ENCODE data around the gene GNPNAT1. TPM values are rescaled to one million over a fixed set of nuclear protein-coding genes. Genes with fewer than 3 reads are reported as not detected.

Gene GNPNAT1
- total RNA-seq, result 10 to 100 TPM in 2 of 4 donors, 1 to 10 TPM in 2; 4.8 to 18.6 (median 9.5) TPM

DNA sequence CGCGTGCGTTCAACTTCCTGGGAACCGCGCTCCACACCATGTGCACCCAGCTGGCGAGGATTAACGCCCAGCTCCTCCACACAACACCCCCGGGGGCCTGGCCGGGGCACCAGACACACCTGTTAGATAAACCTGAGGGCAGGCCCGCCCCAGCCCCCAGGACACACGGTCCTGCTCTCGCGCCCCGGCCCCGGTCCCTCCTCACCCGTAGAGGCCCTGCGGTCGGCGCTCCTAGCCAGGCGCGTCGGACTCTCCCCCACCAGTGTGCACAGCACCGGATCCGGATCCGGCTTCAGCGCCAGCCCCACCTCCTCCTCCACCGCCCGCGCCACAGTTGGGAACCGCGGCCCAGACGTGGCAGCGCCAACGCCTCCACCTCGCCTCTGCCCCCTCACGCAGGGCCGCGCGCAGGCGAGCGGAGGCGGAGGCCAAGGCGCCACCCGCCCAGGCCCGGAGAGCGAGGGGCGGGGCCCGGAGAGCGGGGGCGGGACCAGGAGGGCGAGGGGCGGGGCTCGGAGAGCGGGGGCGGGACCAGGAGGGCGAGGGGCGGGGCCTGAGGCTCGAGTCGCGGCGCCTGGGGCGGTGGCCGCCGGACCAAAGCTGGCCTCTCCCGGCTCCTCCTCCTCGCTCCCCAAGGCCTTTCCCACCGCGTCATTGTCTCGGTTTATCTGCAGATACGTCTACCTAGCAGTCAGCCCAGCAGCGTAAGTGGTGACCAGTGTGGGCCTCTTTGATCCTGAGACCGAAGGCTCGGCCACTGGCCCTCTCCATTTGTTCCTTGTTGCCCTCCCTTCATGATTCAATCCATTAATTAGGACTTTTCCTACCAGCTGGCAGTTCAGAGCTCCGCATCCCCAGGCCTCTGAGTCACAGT is at the start of gene GNPNAT1:
Gene GNPNAT1 (minus strand): TSS at position 385 of the 874 bp plus-strand sequence. CDS start 6,957 bp downstream, outside the sequence.
- H3K4me1 ChIP-seq, result peaks cover 0 to 28% (median 11%) of the 10 kb centered on the region in 4 donors
- no peaks in the 10 kb centered on the region for H3K36me3 ChIP-seq
- DNase-seq (ENCODE audit: low spot score in 2 of 2), result peak; percentile 64 to 74
- 1% methylated on average over 36 to 66 of the region's 74 CpGs for WGBS, 2 donors
- H3K9me3 ChIP-seq, result no peaks in the 10 kb centered on the region
- peak within 1 kb of the TSS; percentile 53 to 94 (median 76) for H3K4me3 ChIP-seq
- no peaks in the 10 kb centered on the region for H3K27me3 ChIP-seq
- TF ChIP-seq POLR2A (IDR thresholded peaks at IDR 0.05) (peak; percentile 11 to 76), EP300 (IDR thresholded peaks at IDR 0.05) (peak in 1 of 2 donors; percentile 87)
- TF ChIP-seq, protein P1, sequence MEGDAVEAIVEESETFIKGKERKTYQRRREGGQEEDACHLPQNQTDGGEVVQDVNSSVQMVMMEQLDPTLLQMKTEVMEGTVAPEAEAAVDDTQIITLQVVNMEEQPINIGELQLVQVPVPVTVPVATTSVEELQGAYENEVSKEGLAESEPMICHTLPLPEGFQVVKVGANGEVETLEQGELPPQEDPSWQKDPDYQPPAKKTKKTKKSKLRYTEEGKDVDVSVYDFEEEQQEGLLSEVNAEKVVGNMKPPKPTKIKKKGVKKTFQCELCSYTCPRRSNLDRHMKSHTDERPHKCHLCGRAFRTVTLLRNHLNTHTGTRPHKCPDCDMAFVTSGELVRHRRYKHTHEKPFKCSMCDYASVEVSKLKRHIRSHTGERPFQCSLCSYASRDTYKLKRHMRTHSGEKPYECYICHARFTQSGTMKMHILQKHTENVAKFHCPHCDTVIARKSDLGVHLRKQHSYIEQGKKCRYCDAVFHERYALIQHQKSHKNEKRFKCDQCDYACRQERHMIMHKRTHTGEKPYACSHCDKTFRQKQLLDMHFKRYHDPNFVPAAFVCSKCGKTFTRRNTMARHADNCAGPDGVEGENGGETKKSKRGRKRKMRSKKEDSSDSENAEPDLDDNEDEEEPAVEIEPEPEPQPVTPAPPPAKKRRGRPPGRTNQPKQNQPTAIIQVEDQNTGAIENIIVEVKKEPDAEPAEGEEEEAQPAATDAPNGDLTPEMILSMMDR (IDR thresholded peaks at IDR 0.05), result peak in 1 of 5 experiments; percentile 9
- H3K27ac ChIP-seq, result peak within 1 kb of the TSS; percentile 49 to 94 (median 88)

DNA sequence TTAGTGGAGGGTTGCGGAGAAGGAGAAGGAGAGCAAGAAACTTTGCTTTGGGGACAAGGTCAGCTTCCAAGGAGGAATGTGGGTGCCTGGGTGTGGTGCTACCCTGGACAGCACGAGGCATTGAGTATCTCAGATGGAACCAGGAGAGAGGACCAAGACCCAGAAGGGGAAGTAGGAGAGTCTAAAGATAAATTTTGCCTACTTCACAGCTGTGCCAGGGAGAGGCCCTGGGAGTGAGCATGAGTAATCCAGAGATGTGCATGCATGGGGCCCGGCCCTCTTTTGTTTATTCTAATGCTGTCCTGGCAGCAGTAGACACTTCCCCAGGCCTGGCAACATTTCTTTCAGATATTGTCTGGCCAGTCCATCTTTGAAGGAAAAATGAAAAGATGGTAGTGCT is 49.5 kb upstream of the GNPNAT1 start:
- H3K4me1 ChIP-seq, result peaks cover 0 to 14% (median 3%) of the 10 kb centered on the region in 4 donors
- no peaks in the 10 kb centered on the region for H3K27me3 ChIP-seq
- 61 to 74% methylated on average over 3 of the region's 3 CpGs for WGBS, 2 donors
- no peak overlapping the region for H3K4me3 ChIP-seq
- TF ChIP-seq, protein P1 (IDR thresholded peaks at IDR 0.05), result no peak
- TF ChIP-seq POLR2A (IDR thresholded peaks at IDR 0.05) (no peak), EP300 (IDR thresholded peaks at IDR 0.05) (peak in 1 of 2 donors; percentile 47)
- no peaks in the 10 kb centered on the region for H3K9me3 ChIP-seq
- DNase-seq (ENCODE audit: low spot score in 2 of 2), result peak in 1 of 2 donors; percentile 20
- no peak overlapping the region for H3K27ac ChIP-seq
- H3K36me3 ChIP-seq, result no peaks in the 10 kb centered on the region

DNA sequence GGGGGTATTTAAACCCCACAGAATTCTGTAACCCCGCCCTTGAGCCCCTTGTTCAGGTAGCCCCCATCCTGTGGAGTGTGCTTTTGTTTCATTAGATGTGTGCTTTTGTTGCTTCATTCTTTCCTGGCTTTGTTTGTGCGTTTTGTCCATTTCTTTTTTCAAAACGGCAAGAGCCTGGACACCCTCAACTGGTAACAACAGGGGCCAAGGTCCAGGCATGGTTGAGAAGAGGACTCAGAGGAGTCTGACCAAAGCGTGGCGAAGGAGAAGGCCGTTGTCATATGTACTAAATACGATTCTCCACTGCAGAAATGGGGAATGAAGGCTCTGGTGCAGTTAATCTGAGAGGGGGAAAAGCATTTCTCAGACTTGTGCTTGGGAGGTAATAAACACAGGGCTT is 46.0 kb upstream of the GNPNAT1 start:
- H3K36me3 ChIP-seq, result no peaks in the 10 kb centered on the region
- no peak for TF ChIP-seq EP300 (IDR thresholded peaks at IDR 0.05)
- TF ChIP-seq, protein P1 (IDR thresholded peaks at IDR 0.05), result no peak
- no peak for TF ChIP-seq POLR2A (IDR thresholded peaks at IDR 0.05)
- WGBS, 2 donors, result 89 to 92% methylated on average over 7 of the region's 7 CpGs
- H3K4me1 ChIP-seq, result no peaks in the 10 kb centered on the region
- no peak for DNase-seq (ENCODE audit: low spot score in 2 of 2)
- no peak overlapping the region for H3K4me3 ChIP-seq
- H3K9me3 ChIP-seq, result no peaks in the 10 kb centered on the region
- no peak overlapping the region for H3K27ac ChIP-seq
- no peaks in the 10 kb centered on the region for H3K27me3 ChIP-seq

DNA sequence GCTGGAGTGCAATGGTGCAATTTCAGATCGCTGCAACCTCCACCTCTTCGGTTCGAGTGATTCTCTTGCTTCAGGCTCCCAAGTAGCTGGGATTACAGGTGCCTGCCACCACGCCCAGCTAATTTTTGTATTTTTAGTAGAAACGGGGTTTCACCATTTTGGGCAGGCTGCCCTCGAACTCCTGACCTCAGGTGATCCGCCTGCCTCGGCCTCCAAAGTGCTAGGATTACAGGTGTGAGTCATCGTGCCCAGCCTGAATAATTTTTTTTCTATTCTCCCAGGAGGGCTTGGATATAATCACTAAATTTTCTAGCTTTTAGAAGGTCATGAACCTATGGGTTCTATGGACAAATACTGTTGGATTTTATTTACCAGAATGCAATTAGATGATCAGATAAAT is 44.7 kb upstream of the GNPNAT1 start:
- H3K4me1 ChIP-seq, result no peaks in the 10 kb centered on the region
- no peaks in the 10 kb centered on the region for H3K9me3 ChIP-seq
- 87 to 89% methylated on average over 9 of the region's 9 CpGs for WGBS, 2 donors
- no peaks in the 10 kb centered on the region for H3K27me3 ChIP-seq
- no peak for DNase-seq (ENCODE audit: low spot score in 2 of 2)
- no peaks in the 10 kb centered on the region for H3K36me3 ChIP-seq
- H3K27ac ChIP-seq, result no peak overlapping the region
- no peak overlapping the region for H3K4me3 ChIP-seq
- TF ChIP-seq EP300 (IDR thresholded peaks at IDR 0.05), result no peak
- TF ChIP-seq, protein P1 (IDR thresholded peaks at IDR 0.05), result no peak
- no peak for TF ChIP-seq POLR2A (IDR thresholded peaks at IDR 0.05)
